Sciatic nerve (tissue), 2 donors: ENCODE measurements around the gene STAT5B. TPM values are rescaled to one million over a fixed set of nuclear protein-coding genes. Genes with fewer than 3 reads are reported as not detected.

Experiments used
- ATAC-seq: fragments of 200-7000 bp; cut with Tn5 transposase; one replicate; pipeline ENCODE4 v1.9.1; 2020; ENCODE audit warnings: mild to moderate bottlenecking, moderate library complexity
- DNase-seq: peaks from one replicate; pipeline ENCODE4 v3.0.0-alpha.2; 2020; ENCODE audit warnings: low spot score
- intact Hi-C: fragments of 100-400 bp; cut with DNase I; formaldehyde crosslinking; loops from one replicate; pipeline ENCODE4 v1.14.2; 2022
- total RNA-seq: library from RNA; stranded (reverse); fragmentation: NEBNext Ultra II Directional; extraction: Animal tissue kit (Norgen Biotek cat#: 25700); gene quantifications from one replicate; pipeline ENCODE4 v1.2.1, GENCODE V29; 2021
- donor health status: DM: no; HTN: no; CAD: no.
- donor health status: DM: no; HTN: no; CAD: no.

The STAT5B gene
- total RNA-seq, 1 donor from 2014 or later = 90.8 TPM

- ATAC-seq (no peak), DNase-seq (no peak)
- intact Hi-C loops = no loop called here
Measured at GRCh38 chr17:42174126-42174783, 101.9 kb downstream of the STAT5B start.

- ATAC-seq (no peak), DNase-seq (no peak)
- intact Hi-C loops = no loop called here
Measured at GRCh38 chr17:42171831-42172230, 104.4 kb downstream of the STAT5B start.

GRCh38 chr17:42169351-42169750 lies 106.8 kb downstream of the STAT5B start:
- ATAC-seq (no peak), DNase-seq (no peak)
- intact Hi-C loops = loop anchor here (1.0 kb wide), 1 partner anchor 43 kb away; no protein-coding TSS in a partner anchor

- intact Hi-C loops = no loop called here
- DNase-seq (no peak), ATAC-seq (no peak)
Measured at GRCh38 chr17:42167807-42168206, 108.4 kb downstream of the STAT5B start.

- intact Hi-C loops = no loop called here
- ATAC-seq (no peak), DNase-seq (no peak)
Measured at GRCh38 chr17:42166196-42166763, 109.9 kb downstream of the STAT5B start.

GRCh38 chr17:42165751-42166150 lies 110.4 kb downstream of the STAT5B start:
- no peak for DNase-seq
- intact Hi-C loops = no loop called here
- ATAC-seq = no peak

GRCh38 chr17:42163696-42164407 lies 112.3 kb downstream of the STAT5B start:
- ATAC-seq = no peak
- DNase-seq = no peak
- intact Hi-C loops = no loop called here

GRCh38 chr17:42163113-42163512 lies 113.1 kb downstream of the STAT5B start:
- DNase-seq = no peak
- ATAC-seq = no peak
- intact Hi-C loops = no loop called here

GRCh38 chr17:42160531-42160910 lies 115.7 kb downstream of the STAT5B start:
- DNase-seq (no peak), ATAC-seq (no peak)
- intact Hi-C loops = no loop called here

- DNase-seq (no peak), ATAC-seq (no peak)
- intact Hi-C loops = no loop called here
Measured at GRCh38 chr17:42159796-42160530, 116.2 kb downstream of the STAT5B start.

- no peak for ATAC-seq
- DNase-seq = no peak
- intact Hi-C loops = no loop called here
Measured at GRCh38 chr17:42155614-42156045, 120.6 kb downstream of the STAT5B start.

- intact Hi-C loops = no loop called here
- DNase-seq (no peak), ATAC-seq (no peak)
Measured at GRCh38 chr17:42153919-42154742, 122.1 kb downstream of the STAT5B start.

Other genes starting within 250 kb of the STAT5B start
- gene C17orf113, start 225.8 kb downstream of the STAT5B start, total RNA-seq = 2.9 TPM
- 3.0 TPM for gene ZNF385C, start 177.9 kb downstream of the STAT5B start, total RNA-seq
- gene DHX58, start 163.7 kb downstream of the STAT5B start, total RNA-seq = 24.8 TPM
- gene KAT2A, start 155.0 kb downstream of the STAT5B start, total RNA-seq = 58.0 TPM
- gene HSPB9, start 153.6 kb downstream of the STAT5B start, total RNA-seq = not detected
- 96.1 TPM for gene RAB5C, start 121.4 kb downstream of the STAT5B start, total RNA-seq
- 0.36 TPM for gene KCNH4, start 95.2 kb downstream of the STAT5B start, total RNA-seq
- gene HCRT, start 90.9 kb downstream of the STAT5B start, total RNA-seq = not detected
- gene GHDC, start 81.9 kb downstream of the STAT5B start, total RNA-seq = 22.7 TPM
- 55.6 TPM for gene STAT5A, start 12.1 kb upstream of the STAT5B start, total RNA-seq
- gene STAT3, start 112.1 kb upstream of the STAT5B start, total RNA-seq = 284 TPM
- 608 TPM for gene CAVIN1, start 146.9 kb upstream of the STAT5B start, total RNA-seq
- 115 TPM for gene ATP6V0A1, start 182.5 kb upstream of the STAT5B start, total RNA-seq